Fibroblast of peridontal ligament (primary cell): ENCODE measurements around the gene MOGAT3.

Source experiments
- DNase-seq: peaks from one replicate; pipeline ENCODE4 v3.0.0-alpha.2; 2010; ENCODE audit errors: extremely low read depth

The MOGAT3 gene

DNA sequence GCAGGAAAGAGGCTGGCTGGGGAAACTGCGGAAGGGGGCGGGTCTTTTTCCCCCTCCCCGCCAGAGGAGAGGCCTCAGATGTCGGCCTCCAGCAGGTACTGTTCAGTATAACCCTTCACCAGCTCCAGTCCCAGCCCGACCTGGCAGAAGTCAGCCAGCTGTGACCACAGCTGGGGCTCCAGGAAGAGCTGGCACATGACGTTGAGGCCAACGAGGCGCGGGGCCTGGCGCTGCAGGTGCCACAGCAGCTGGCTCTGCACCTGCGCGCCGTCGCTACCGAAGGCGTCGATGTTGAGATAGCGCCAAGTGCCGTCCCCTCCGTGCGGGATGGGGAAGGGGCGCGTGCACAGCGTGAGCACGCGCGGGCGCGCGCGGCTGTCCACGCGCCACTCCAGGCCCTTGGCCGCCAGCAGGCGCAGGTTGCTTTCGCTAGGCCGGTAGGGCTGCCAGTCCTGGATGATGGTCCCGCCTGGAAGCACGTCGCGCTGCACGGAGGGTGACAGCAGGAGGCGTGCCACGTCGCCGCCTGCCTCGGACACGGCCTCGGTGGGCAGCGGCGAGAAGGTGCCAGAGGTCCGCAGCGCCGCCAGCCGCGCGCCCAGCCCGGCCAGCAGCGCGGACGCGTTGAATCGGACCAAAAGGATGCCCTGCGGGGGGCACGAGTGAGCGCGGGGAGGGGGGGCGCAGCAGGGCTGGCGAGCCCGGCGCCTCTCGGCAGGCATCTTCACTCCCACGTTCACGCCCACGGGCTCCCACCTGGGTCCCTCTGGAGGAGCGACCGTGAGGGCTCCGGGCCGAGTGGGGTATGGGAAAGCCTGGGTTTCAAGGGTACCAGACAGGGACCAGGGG, 28.6 kb downstream of the MOGAT3 start:
- no peak for DNase-seq

GRCh38 chr7:101171442-101171837, 29.4 kb downstream of the MOGAT3 start:
- DNase-seq, result no peak

GRCh38 chr7:101170617-101171441, 30.0 kb downstream of the MOGAT3 start:
- DNase-seq, result no peak

DNA sequence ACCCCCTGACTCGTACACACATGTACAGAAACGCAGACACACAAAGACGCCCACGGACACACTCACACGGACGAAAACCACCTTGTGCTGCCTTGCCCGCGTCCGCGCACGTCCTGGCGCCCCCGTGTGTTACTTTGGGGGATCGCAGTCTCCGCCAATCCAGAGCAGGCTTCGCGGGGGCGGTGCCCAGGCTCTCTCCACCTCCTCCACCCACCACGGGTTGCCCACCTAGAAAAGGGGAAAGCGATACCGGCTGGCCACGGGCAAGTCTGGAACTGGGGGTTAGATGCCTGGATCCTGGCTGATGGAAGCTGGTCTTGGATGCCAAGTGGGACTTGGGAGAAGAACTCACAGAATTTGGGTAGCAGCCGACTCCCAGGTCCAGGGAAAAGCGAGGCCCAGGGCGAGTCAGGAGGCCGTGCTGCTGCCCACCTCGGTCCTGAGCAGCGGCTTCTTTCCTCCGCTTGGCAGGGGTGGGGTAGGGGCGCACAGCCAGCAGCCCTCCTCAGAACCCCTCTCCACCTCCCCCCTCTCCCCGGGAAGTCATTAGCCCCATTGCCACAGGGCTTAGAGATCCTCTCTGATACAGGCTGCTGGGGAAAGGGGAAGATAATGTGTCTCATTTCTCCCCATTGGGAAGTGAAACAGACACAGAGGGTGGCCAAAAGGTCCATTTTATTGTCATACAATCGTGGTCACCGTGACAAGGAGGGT, 30.8 kb downstream of the MOGAT3 start:
- DNase-seq, result peak; percentile 48

DNA sequence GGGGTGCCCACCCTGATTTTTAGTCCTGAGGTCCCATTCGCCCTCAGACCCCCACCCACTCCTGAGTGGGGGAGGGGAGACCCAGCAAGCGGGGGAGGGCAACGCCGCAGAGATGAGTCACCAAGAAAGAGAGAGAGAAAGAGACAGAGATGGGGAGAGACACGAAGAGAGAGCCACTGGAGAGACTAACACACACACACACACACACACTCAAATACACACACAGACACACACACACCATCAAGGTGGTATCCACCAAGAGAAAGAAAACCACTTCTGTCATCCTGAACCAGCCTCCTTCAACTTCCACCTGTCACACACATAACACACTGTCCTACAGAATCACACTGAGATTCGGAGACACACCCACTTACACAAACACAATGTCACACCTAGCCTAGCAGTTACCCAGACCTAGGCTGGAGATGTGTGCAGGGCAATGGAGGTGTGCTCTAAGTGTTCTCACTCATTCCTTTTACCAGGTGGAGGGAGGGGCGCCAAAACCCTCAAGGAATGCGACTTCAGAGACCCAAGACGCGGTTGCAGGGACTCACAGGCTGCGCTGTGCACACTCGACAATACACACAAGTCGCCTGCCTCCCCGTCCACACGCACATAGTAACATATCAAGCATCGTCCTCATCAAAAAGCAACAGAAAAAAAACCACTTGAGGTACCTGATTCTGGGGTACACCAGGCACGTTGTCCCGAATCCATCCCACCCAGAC, 31.6 kb downstream of the MOGAT3 start:
- DNase-seq, result no peak

DNA sequence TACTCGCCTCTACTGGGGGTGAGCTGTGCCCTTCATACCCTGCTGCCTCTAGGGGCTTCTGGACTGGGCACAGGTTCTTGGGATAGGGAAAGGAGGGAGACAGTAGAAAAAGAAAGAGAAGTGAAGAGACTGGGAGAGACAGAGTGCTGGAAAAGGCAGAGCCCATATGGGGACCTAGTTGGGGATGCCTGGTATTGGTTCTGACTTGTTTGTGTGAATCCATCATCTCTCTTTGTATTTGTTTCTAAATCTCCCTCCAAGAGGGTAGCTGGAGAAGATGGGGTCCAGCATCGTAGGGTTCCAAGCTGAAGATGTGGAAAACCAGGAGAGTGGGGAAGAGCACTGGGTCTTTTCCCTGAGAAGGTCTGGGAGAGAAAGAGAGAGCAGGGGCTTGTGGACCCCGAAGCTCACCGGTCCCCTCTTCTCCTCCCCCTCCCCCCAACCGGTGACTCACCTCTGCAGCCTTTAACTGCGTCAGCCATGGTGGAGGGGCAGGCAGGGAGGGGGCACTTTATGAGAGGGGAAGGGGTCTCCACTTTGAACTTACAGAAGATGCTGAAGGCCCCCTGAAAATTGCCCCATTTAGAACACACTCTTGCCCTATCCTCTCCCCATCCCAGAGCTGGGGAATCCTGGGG, 32.3 kb downstream of the MOGAT3 start:
- no peak for DNase-seq

DNA sequence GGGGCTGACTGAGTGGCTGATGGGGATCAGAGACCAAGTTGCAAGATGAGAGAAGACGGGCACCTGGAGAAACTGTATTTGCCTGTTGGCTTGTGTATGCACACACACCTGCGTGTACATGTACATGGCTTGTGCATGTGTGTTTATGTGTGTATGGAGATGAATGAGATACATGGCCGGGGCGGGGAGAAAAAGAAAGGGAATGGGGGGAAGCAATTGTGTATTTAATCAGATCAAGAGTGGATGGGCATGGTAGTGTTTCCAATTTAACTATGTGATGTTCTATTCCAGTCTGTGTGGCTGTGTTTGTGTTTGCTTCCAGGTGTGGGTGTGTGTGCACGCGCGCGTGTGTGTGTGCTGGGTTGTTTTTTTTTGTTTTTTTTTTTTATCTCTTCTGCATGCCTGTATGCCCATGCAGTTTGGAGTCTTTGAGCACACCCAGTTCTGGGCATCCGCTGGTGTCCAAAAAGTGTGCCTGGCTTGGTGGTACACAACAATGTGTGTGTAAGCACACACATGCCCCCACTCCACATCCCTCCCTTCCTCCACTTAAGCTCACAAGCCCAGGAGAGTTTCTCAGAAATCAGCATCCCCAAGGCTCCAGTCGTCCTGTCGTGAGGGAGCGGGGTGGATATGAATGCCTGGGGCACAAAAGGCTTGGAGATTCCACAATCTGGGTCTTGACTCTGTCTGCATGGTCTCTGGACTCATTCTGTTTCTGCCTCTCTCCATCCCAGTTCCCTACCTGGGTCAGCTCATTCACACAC, 33.0 kb downstream of the MOGAT3 start:
- DNase-seq, result no peak

GRCh38 chr7:101166909-101167644, 33.8 kb downstream of the MOGAT3 start:
- DNase-seq, result no peak

- no peak for DNase-seq
Measured at GRCh38 chr7:101166648-101166908, 34.3 kb downstream of the MOGAT3 start.

DNA sequence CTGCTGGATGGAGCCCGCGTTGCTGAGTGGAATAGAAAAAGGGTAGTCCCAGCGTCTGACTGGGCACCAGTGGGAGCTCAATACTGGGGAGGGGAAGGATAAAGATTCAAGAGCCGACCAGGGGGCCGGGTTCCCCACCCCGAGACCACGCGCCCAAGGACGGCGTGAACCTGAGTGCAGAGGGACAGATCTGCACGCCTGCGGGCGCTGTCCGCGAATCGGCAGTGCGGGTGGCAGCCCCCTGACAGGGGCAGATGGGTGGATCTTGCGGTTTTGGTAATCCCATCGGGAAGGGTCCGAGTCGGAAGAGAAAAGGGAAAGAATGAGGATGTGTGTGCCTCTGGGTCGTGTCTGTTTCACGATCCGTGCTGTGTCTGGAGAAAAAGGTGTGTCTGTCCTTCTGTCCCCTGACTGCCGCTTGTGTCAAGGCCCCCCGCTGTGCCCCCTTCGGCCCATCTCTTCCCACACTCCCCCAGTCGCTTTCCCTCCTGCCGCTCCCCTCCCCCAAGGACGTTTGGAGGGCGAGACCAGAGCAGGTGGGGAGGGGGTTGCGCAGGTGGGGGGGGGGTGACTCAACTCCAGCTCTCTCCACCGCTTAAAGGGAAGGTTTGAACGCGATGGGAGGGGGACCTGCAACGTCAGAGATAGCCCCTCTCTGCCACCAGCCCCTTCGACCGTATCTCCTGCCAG, 34.7 kb downstream of the MOGAT3 start:
- DNase-seq, result no peak

GRCh38 chr7:101165075-101165957, 35.5 kb downstream of the MOGAT3 start, which contains the start of gene VGF:
VGF (minus strand) TSS chr7:101165569; CDS start chr7:101164843, 726 bp downstream.
- DNase-seq, result peak; percentile 79

DNA sequence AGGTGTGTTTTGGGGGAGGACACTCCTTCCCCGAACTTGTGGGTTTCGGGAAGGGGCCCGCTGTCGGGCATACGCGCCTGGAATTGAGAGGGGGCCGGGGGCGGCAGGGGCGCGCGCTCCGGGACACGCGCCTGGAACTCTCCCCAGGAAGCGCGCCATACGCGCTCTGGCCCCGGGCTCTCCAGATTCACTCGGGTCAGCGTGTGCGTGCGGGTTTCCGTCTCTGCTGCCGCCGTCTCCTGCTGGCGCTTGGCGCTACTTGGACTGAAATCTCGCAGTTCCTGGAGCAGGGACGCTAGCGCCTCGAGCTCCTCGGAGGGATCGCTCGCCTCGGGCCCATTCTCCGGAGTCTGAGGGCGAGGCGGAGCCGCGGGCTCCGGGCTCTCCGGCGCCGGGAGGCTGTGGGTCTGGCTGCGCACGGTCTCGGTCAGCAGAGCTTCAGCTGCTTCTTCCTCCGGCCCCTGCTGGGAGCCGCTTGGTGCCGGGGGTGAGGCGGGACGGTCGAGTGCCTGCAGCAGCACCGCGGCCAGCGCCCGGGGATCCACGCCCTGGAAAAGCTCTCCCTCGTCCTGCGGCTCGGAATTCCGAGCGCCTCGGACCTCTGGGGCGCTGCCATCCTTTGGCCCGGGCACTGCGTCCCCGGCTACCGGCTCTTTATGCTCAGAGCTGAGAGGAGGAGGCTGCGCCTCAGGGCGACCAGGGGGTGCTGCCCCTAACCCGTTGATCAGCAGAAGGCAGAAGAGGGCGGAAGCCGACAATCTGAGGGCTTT, 36.6 kb downstream of the MOGAT3 start:
- peak; percentile 44 for DNase-seq

GRCh38 chr7:101163279-101164070, 37.4 kb downstream of the MOGAT3 start:
- no peak for DNase-seq

DNA sequence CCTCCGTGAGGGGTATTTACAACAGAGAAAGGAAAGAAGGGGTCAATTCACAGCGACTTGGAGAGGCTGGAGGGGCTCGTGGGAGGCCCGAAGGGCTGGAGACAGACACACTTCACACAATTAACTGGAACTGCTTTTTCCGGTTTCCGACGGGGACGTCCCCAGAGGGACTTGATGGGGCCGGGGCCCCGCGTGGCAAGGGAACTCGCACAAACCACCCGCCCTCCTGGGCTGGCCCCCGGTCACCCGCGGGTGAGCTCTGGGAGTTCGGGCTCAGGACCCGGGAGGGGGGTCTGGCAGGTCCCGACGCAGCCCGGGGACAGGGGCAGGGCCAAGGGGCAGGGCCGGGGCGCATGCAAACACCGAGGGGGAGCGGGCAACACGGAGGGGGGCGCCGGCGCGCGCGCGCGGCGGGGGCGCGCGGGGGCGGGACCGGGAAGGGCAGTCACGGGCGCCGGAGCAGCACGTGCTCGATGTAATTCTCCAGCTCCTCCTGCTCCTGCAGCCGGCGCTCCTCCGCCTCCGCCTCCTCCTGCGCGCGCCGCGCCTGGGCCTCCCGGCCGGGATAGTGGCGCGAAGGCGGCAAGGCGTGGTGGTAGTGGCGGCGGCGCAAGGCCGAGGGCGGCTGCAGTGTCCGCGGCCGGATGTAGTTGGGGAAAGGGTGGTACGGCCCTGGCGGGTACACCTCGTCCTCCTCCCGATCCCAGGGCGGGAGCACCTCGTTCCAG, 38.1 kb downstream of the MOGAT3 start:
- no peak for DNase-seq

DNA sequence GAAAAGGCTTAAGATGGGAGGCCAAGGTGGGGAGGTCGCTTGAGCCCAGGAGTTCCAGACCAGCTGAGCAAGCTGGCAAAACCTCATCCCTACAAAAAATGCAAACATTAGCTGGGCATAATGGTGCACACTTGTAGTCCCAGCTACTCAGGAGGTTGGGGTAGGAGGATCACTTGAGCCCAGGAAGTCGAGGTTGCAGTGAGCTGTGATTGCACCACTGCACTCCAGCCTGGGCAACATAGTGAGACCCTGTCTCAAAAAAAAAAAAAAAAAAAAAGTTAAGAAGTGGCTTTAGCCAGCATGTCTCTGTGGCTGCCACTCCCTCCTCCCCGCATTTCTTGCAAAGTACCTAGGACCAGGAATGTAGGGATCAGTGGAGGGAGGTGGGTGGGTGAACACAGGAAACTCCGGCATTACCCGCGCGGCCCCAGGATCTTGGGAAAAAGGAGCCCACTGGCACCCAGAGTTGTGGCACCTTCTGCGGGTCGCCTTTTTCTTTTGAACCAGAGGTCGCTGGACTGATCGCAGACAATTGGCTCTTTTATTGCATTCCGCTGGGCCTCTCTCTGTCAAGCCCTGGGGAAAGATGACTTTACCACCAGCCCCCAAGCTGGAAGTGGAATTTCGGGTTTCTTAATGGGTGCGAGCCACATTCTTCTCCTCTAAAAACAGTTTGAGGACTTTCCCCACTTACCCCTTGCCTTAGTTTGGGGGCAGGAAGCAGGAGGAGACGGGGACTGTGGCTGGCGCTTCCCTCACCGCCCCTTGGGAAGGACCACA, 39.0 kb downstream of the MOGAT3 start:
- no peak for DNase-seq
